ENCODE data around the gene POLDIP3.

The POLDIP3 gene

DNA sequence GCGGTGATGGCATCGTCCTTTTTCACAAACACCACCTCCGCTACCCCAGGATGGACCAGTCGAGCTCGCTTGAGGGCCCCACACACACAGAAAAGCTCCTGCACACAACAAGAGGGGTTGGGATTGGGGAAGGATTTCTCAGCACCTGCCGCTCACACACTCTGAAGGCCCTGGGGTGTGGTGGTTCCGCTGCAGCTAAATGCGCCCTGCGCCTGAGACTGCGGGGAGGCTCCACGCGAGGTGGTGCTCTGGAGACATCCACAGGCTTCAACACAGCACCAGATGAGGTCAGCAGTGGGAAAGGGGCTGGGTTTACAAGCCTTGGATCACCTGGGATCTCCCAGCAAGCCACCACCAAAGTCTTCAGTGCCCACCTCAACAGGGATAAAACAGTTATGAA lies 22.7 kb downstream of the POLDIP3 start:
- POLR2A ChIA-PET (ENCODE audit: low non-redundant PET) = no interaction called here

GRCh38 chr22:42587588-42588175 lies 27.0 kb downstream of the POLDIP3 start:
- CTCF ChIA-PET = no interaction called here
- TF ChIP-seq, protein P1, sequence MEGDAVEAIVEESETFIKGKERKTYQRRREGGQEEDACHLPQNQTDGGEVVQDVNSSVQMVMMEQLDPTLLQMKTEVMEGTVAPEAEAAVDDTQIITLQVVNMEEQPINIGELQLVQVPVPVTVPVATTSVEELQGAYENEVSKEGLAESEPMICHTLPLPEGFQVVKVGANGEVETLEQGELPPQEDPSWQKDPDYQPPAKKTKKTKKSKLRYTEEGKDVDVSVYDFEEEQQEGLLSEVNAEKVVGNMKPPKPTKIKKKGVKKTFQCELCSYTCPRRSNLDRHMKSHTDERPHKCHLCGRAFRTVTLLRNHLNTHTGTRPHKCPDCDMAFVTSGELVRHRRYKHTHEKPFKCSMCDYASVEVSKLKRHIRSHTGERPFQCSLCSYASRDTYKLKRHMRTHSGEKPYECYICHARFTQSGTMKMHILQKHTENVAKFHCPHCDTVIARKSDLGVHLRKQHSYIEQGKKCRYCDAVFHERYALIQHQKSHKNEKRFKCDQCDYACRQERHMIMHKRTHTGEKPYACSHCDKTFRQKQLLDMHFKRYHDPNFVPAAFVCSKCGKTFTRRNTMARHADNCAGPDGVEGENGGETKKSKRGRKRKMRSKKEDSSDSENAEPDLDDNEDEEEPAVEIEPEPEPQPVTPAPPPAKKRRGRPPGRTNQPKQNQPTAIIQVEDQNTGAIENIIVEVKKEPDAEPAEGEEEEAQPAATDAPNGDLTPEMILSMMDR (conservative IDR thresholded peaks at IDR 0.05; ENCODE audit: low read depth) = no peak
- POLR2A ChIA-PET (ENCODE audit: low non-redundant PET) = no interaction called here
- DNase-seq (ENCODE audit: low spot score) = no peak
- no peak overlapping the region for H3K27ac ChIP-seq

More for the DNA sequence above, 22.7 kb downstream of the POLDIP3 start:
- DNase-seq (ENCODE audit: low spot score) = no peak
- H3K27ac ChIP-seq = peak overlapping the region; percentile 28; the same call in 1 of the 2 replicates
- CTCF ChIA-PET = no interaction called here
- TF ChIP-seq, protein P1 (conservative IDR thresholded peaks at IDR 0.05; ENCODE audit: low read depth) = no peak

GRCh38 chr22:42586381-42586780 lies 28.3 kb downstream of the POLDIP3 start:
- DNase-seq (ENCODE audit: low spot score) = no peak
- CTCF ChIA-PET = no interaction called here
- POLR2A ChIA-PET (ENCODE audit: low non-redundant PET) = no interaction called here

GRCh38 chr22:42585096-42585495 lies 29.6 kb downstream of the POLDIP3 start:
- TF ChIP-seq, protein P1 (conservative IDR thresholded peaks at IDR 0.05; ENCODE audit: low read depth) = no peak
- POLR2A ChIA-PET (ENCODE audit: low non-redundant PET) = no interaction called here
- CTCF ChIA-PET = no interaction called here
- peak overlapping the region; percentile 44 for H3K27ac ChIP-seq
- no peak for DNase-seq (ENCODE audit: low spot score)

More at GRCh38 chr22:42586381-42586780, 28.3 kb downstream of the POLDIP3 start:
- TF ChIP-seq, protein P1 (conservative IDR thresholded peaks at IDR 0.05; ENCODE audit: low read depth) = no peak
- no peak overlapping the region for H3K27ac ChIP-seq

DNA sequence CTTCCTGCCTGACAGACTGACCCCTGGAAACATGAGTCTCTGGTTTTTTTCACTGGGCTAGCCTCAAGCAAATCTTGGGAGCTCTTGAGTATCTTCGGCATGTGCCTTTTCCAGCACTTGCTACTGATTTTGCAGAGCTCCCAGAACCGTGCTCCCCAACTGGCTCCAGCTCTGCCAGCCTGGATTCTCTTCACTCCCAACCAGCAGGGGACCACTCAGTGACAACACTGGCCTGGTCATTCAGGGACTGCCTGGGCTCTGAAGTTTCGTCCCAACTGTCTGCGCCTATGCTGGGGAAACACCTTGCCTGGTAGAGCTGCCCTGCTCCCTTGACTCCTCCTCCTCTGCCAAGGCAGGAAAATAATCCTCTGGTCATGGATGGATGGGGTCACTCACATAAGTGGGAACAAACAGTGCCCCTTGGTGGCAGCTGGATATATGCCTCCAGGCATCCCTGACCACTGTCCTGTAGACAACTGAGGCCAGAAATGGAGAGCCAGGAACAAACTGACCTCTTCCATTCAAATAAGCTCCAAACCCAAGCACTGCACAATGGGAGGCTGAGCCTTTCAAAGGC lies 30.2 kb downstream of the POLDIP3 start:
- CTCF ChIA-PET = no interaction called here
- peak overlapping the region; percentile 44 for H3K27ac ChIP-seq
- POLR2A ChIA-PET (ENCODE audit: low non-redundant PET) = no interaction called here
- TF ChIP-seq, protein P1 (conservative IDR thresholded peaks at IDR 0.05; ENCODE audit: low read depth) = no peak
- no peak for DNase-seq (ENCODE audit: low spot score)

DNA sequence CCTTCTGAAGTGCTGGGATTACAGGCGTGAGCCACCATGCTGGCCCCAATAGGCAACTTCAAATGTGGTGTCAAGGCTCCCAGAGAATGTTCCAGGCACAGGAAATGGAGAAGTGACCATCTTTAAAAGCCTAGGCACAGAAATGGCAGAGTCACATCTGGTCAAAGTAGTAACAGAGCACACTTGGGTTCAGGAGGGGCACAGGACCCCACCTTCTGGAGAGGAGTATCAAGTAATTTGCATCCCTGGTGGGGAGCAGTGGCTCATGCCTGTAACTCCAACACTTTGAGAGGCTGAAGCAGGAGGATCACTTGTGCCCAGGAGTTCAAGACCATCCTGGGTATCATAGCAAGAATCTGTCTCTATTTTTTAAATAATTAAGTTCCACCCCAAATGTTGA lies 31.7 kb downstream of the POLDIP3 start:
- ChIA-PET CTCF (no interaction called here), POLR2A (ENCODE audit: low non-redundant PET) (interaction anchor here (0.6 kb wide), 1 partner anchor 568 kb away, joined by 3 read pairs; no protein-coding TSS in a partner anchor)
- peak overlapping the region; percentile 64 for H3K27ac ChIP-seq
- TF ChIP-seq, protein P1 (conservative IDR thresholded peaks at IDR 0.05; ENCODE audit: low read depth) = no peak
- DNase-seq (ENCODE audit: low spot score) = no peak
